CD14-positive monocyte (primary cell): ENCODE data around the gene SRSF7. TPM values are rescaled to one million over a fixed set of nuclear protein-coding genes. Genes with fewer than 3 reads are reported as not detected.
A peak's percentile ranks its signal among the peaks of the same experiment; 100 is the strongest.

Source experiments
- DNase-seq, 3 donors: peaks; one replicate each; pipeline ENCODE4 v3.0.0-alpha.2; 2011 to 2022
- H2AFZ ChIP-seq: 2 replicates; pipeline ENCODE4 v1.6.0; 2012; ENCODE audit warnings: mild to moderate bottlenecking, low read depth, low read length, inconsistent platforms; ENCODE audit not compliant: insufficient read depth, poor library complexity, severe bottlenecking
- H3K27ac ChIP-seq, 2 donors: 1 replicate in 1 of 2; 2 replicates in 1 of 2; pipeline ENCODE4 v1.5.1; 2012 to 2013; ENCODE audit warnings: low read length in 2 of 2, control low read depth in 1 of 2, inconsistent platforms in 1 of 2, low read depth in 1 of 2, mild to moderate bottlenecking in 1 of 2
- H3K27me3 ChIP-seq, 2 donors: one replicate each; pipeline versions ENCODE4 v1.6.0 to v1.6.1; 2011 to 2013; ENCODE audit warnings: low read length in 2 of 2; ENCODE audit not compliant: control insufficient read depth in 2 of 2, insufficient read depth in 2 of 2
- H3K36me3 ChIP-seq, 2 donors: replicated peaks in 1 of 2; 1 replicate in 1 of 2; 2 replicates in 1 of 2; pipeline versions ENCODE4 v1.5.1 to v1.6.1; 2012 to 2013; ENCODE audit warnings: low read length in 2 of 2, control low read depth in 1 of 2, inconsistent platforms in 1 of 2, mild to moderate bottlenecking in 1 of 2; ENCODE audit not compliant: insufficient read depth in 2 of 2, control insufficient read depth in 1 of 2
- H3K4me1 ChIP-seq, 2 donors: 1 replicate in 1 of 2; 2 replicates in 1 of 2; pipeline versions ENCODE4 v1.5.1 to v1.6.1; 2012 to 2013; ENCODE audit warnings: low read length in 2 of 2, control low read depth in 1 of 2, inconsistent platforms in 1 of 2, mild to moderate bottlenecking in 1 of 2, moderate library complexity in 1 of 2; ENCODE audit not compliant: insufficient read depth in 2 of 2, control insufficient read depth in 1 of 2
- H3K4me2 ChIP-seq: replicated peaks from 2 replicates; pipeline ENCODE3; 2012; ENCODE audit warnings: low read length, moderate library complexity, mild to moderate bottlenecking; ENCODE audit not compliant: poor library complexity, severe bottlenecking; ENCODE audit errors: extremely low read depth
- H3K4me3 ChIP-seq, 3 experiments: fragments of 200-600 bp in 1 of 3; sonication (generic) in 1 of 3; replicated peaks in 1 of 3; 1 replicate in 2 of 3; 2 replicates in 1 of 3; pipeline ENCODE4 v1.5.1; 2011 to 2013; ENCODE audit warnings: low read length in 3 of 3, mild to moderate bottlenecking in 3 of 3, control low read depth in 2 of 3, low read depth in 2 of 3, inconsistent platforms in 1 of 3, moderate library complexity in 1 of 3
- H3K79me2 ChIP-seq: 2 replicates; pipeline ENCODE4 v1.6.0; 2012; ENCODE audit warnings: mild to moderate bottlenecking, control low read depth, inconsistent platforms, low read length, moderate library complexity; ENCODE audit not compliant: insufficient read depth
- H3K9ac ChIP-seq: 2 replicates; pipeline ENCODE4 v1.6.0; 2017; ENCODE audit warnings: low read length, mild to moderate bottlenecking; ENCODE audit not compliant: insufficient read depth, poor library complexity, severe bottlenecking
- H3K9me3 ChIP-seq, 2 donors: replicated peaks in 1 of 2; 1 replicate in 1 of 2; 2 replicates in 1 of 2; pipeline versions ENCODE4 v1.5.1 to v1.6.1; 2012 to 2013; ENCODE audit warnings: low read length in 2 of 2, control low read depth in 1 of 2; ENCODE audit not compliant: control insufficient read depth in 1 of 2, insufficient read depth in 1 of 2
- H4K20me1 ChIP-seq: 2 replicates; pipeline ENCODE4 v1.6.0; 2012; ENCODE audit warnings: mild to moderate bottlenecking, low read length, control low read depth, moderate library complexity; ENCODE audit not compliant: insufficient read depth
- H3K27ac Mint-ChIP-seq, 7 donors: one replicate each; pipeline ENCODE4 v1.8.0; 2020; ENCODE audit warnings: mild to moderate bottlenecking in 7 of 7, mixed read lengths in 7 of 7, moderate library complexity in 6 of 7, inconsistent platforms in 2 of 7
- H3K27me3 Mint-ChIP-seq, 3 donors: one replicate each; pipeline ENCODE4 v1.8.0; 2021 to 2022; ENCODE audit warnings: low read depth in 3 of 3, mild to moderate bottlenecking in 3 of 3, mixed read lengths in 3 of 3, moderate library complexity in 3 of 3, inconsistent platforms in 1 of 3
- H3K36me3 Mint-ChIP-seq, 2 donors: one replicate each; pipeline ENCODE4 v1.8.0; 2020; ENCODE audit warnings: mixed read lengths in 2 of 2, inconsistent platforms in 1 of 2, mild to moderate bottlenecking in 1 of 2
- H3K4me1 Mint-ChIP-seq: one replicate; pipeline ENCODE4 v1.8.0; 2020; ENCODE audit warnings: mild to moderate bottlenecking, mixed read lengths
- H3K4me3 Mint-ChIP-seq, 2 donors: one replicate each; pipeline ENCODE4 v1.8.0; 2020; ENCODE audit warnings: mild to moderate bottlenecking in 2 of 2, mixed read lengths in 2 of 2, moderate library complexity in 1 of 2
- H3K9me3 Mint-ChIP-seq, 7 donors: one replicate each; pipeline ENCODE4 v1.8.0; 2020 to 2022; ENCODE audit warnings: mixed read lengths in 7 of 7, mild to moderate bottlenecking in 6 of 7, moderate library complexity in 6 of 7, inconsistent platforms in 2 of 7
- CTCF ChIP-seq: fragments of 200-600 bp; IDR thresholded peaks from one replicate; pipeline ENCODE4 v1.8.0; 2022; ENCODE audit warnings: antibody characterized with exemption, mild to moderate bottlenecking
- whole genome bisulfite sequencing: methylation state at CpG from one replicate; pipeline ENCODE4 v1.1.5; 2013; ENCODE audit warnings: missing lambda C conversion rate; ENCODE audit not compliant: insufficient coverage; 5-methylcytosine and 5-hydroxymethylcytosine counted together
- intact Hi-C, 2 donors: fragments of 100-400 bp; cut with micrococcal nuclease; formaldehyde crosslinking; loops; one replicate each; pipeline versions ENCODE4 v1.15.0 to v1.15.1; 2023
- polyA plus RNA-seq, 3 donors: library from polyadenylated mRNA; depleted of rRNA in 1 of 3; unstranded in 2 of 3; stranded (reverse) in 1 of 3; fragments of 300-500 nt in 2 of 3; fragments of >200 nt in 1 of 3; fragmentation: Illumina TruSeq in 2 of 3; gene quantifications; 1 replicate in 2 of 3; 2 replicates in 1 of 3; pipeline ENCODE4 v1.2.3, GENCODE V29; 2012 to 2021

Gene SRSF7
- polyA plus RNA-seq, 3 donors: 226 to 299 (median 246) TPM

GRCh38 chr2:38754506-38754905 is 3.3 kb upstream of the SRSF7 start:
- H3K4me1 Mint-ChIP-seq: peaks cover 18% of the 10 kb centered on the region
- peak in 1 of 3 donors; percentile 14 for DNase-seq
- peak overlapping the region; percentile 40 for H3K9ac ChIP-seq
- H3K79me2 ChIP-seq: peaks cover 16% of the 10 kb centered on the region
- peaks cover 0 to 3% of the 10 kb centered on the region in 2 donors for H3K36me3 ChIP-seq
- peak overlapping the region; percentile 35 to 74 (median 69) for H3K4me3 ChIP-seq
- H3K27me3 ChIP-seq: no peaks in the 10 kb centered on the region
- peak overlapping the region in 6 of 7 donors; percentile 31 to 87 (median 76) for H3K27ac Mint-ChIP-seq
- H3K27me3 Mint-ChIP-seq: peaks cover 0 to 3% (median 1%) of the 10 kb centered on the region in 3 donors
- H3K4me3 Mint-ChIP-seq: peak overlapping the region; percentile 72 to 83
- peaks cover 4 to 6% of the 10 kb centered on the region in 2 donors for H3K36me3 Mint-ChIP-seq
- H3K9me3 Mint-ChIP-seq: peaks cover 0 to 7% (median 0%) of the 10 kb centered on the region in 7 donors
- H4K20me1 ChIP-seq: peaks cover 16% of the 10 kb centered on the region
- H3K4me2 ChIP-seq: peak overlapping the region; percentile 72
- H2AFZ ChIP-seq: peak overlapping the region; percentile 73
- intact Hi-C loops: no loop called here
- H3K4me1 ChIP-seq: peaks cover 17 to 20% of the 10 kb centered on the region in 2 donors
- TF ChIP-seq CTCF: no peak
- H3K9me3 ChIP-seq: no peaks in the 10 kb centered on the region
- no CpG with 5 or more reads among the region's 3 CpGs for WGBS
- peak overlapping the region in 1 of 2 donors; percentile 69 for H3K27ac ChIP-seq

GRCh38 chr2:38754049-38754448 is 2.9 kb upstream of the SRSF7 start:
- peak overlapping the region; percentile 35 to 74 (median 69) for H3K4me3 ChIP-seq
- no peak for TF ChIP-seq CTCF
- no peak overlapping the region for H3K4me3 Mint-ChIP-seq
- no peaks in the 10 kb centered on the region for H3K27me3 ChIP-seq
- H3K36me3 Mint-ChIP-seq: peaks cover 8 to 11% of the 10 kb centered on the region in 2 donors
- H3K9ac ChIP-seq: no peak overlapping the region
- H4K20me1 ChIP-seq: peaks cover 21% of the 10 kb centered on the region
- peak overlapping the region in 1 of 2 donors; percentile 69 for H3K27ac ChIP-seq
- peaks cover 5 to 7% of the 10 kb centered on the region in 2 donors for H3K36me3 ChIP-seq
- peak overlapping the region; percentile 72 for H3K4me2 ChIP-seq
- H3K27me3 Mint-ChIP-seq: peaks cover 0 to 3% (median 0%) of the 10 kb centered on the region in 3 donors
- H3K9me3 Mint-ChIP-seq: peaks cover 0 to 7% (median 0%) of the 10 kb centered on the region in 7 donors
- peak overlapping the region in 2 of 7 donors; percentile 70 to 71 for H3K27ac Mint-ChIP-seq
- H3K9me3 ChIP-seq: no peaks in the 10 kb centered on the region
- peak overlapping the region; percentile 73 for H2AFZ ChIP-seq
- H3K79me2 ChIP-seq: peaks cover 21% of the 10 kb centered on the region
- intact Hi-C loops: no loop called here
- peaks cover 21 to 24% of the 10 kb centered on the region in 2 donors for H3K4me1 ChIP-seq
- H3K4me1 Mint-ChIP-seq: peaks cover 20% of the 10 kb centered on the region
- no peak for DNase-seq
